Activated CD4-positive, CD25-positive, alpha-beta regulatory T cell treated with anti-CD3 and anti-CD28 coated beads, Interleukin-2, amount 50 U/mL, for 72 hours (primary cell): ENCODE measurements around the gene GRAMD1A.
A peak's percentile ranks its signal among the peaks of the same experiment; 100 is the strongest.
"Not testable (repeated sequence)": the region's sequence is repeated elsewhere in the genome, so short reads cannot be mapped to it uniquely, and the experiment has no call there.

Experiments used
- DNase-seq: peaks from one replicate; pipeline ENCODE4 v3.0.0; 2021

The GRAMD1A gene

DNA sequence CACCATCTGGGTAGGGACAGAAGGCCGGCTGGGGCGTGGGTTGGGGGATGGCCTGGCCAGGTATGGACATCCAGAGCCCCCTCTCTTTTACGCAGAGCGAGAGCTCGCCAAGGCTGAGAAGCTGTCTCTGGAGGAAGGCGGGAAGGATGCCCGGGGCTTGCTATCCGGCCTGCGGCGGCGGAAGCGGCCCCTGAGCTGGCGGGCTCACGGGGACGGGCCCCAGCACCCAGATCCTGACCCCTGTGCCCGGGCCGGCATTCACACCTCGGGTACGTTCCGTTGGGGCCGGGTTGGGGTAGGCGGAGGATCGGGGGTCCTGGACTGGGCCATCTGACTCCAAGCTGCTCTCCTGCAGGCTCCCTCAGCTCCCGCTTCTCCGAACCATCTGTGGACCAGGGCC, 21.5 kb downstream of the GRAMD1A start:
- DNase-seq, result no peak

DNA sequence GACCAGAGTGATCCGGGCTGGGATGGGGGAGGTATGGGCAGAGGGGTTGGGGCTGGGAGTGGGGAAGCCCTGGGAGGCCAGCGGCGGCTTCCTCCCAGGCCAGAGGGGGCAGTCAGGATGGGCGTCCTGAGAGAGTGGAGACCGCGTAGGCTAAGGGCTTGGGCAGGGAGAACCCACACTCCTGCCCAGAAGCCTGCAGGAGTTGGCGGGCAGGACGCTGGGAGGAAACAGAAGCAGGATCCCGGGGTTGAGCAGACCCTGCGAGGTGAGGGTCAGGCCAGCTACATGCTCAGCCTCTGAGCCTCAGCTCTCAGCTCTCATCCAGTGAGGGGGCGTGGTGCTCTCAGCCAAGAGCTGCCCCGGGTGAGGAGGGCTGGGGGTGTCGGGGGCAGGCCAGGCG, 22.3 kb downstream of the GRAMD1A start:
- DNase-seq, result no peak

DNA sequence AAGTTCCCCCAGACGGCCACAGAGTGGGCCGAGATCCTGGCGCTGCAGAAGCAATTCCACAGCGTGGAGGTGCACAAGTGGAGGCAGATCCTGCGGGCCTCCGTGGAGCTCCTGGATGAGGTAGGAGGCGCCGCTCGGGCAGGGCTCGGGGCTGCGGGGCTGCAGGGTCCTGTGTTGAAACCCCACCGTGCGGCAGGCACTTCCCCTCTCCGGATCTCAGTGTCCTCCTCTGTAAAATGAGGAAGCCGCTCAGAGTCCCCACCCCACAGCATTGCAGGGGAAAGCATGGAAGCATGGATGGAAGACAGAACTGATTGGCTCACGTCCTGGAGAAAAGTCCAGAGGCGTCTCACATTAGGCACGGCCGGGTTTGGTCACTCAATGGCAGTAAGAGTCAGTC, 23.3 kb downstream of the GRAMD1A start:
- DNase-seq, result no peak

DNA sequence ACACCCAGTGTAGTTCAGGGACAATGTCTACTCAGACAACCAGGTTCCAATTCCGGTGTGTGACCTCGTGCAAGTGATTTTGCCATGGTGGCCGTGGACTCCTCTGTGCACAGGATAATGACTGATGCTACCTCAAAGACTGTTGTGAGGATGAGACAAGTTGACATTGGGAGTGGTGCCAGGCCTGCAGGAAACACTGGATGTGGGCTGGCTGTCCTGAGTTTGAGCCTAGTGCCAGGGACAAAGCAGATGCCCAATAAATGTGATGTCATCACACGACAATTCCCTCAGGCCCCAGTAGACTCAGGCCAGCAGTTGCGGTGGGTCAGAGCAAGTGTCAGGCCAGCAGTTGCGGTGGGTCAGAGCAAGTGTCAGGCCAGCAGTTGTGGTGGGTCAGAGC, 24.0 kb downstream of the GRAMD1A start:
- no peak for DNase-seq

DNA sequence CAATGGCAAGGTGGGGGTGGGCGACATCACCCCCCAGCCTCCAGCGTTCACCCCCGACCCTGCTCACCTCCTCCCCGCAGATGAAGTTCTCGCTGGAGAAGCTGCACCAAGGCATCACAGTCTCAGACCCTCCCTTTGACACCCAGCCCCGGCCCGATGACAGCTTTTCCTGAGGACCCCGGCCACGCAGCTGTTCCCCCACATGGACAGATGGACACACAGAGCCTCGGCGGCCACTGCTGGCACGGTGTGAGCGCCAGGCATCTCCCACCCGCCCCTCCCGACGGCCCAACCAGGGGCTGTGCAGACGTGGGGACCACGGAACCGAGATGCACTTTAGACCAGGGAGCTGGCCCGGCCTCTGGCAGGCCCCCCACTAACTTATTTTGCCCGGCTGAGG, 25.8 kb downstream of the GRAMD1A start:
- no peak for DNase-seq

DNA sequence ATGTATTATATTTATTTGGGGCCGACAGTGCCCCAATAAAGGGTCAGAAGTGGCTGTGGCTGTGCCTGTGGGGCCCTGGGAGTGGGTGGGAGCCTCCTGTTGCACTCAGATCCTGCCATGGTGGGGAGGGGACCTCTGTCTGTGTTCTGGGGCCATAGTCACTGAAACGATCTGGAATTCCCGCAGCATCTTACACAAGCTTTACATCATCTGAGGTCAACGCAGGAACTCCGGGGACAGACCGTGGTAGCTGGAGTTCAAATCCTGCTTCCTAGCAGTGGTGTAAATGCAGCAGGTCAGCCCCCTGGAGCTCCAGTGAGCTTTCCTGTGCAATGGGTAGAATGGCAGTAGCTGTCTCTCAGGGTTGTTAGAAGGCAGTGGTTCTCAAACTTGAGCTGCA, 26.3 kb downstream of the GRAMD1A start:
- DNase-seq, result no peak

DNA sequence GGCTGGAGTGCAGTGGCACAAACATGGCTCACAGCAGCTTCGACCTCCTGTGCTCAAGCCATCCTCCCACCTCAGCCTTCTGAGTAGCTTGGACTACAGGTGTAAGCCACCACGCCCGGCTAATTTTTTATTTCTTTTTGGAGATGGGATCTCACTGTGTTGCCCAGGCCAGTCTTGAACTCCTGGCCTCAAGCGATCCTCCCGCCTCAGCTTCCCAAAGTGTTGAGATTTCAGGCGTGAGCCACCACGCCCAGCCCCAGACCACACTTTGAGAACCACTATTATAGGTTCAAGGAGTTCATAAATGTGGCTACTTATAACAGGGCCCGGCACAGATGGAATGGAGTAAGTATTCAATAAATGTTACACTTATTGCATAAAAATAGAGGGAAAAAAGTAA, 26.9 kb downstream of the GRAMD1A start:
- no peak for DNase-seq

DNA sequence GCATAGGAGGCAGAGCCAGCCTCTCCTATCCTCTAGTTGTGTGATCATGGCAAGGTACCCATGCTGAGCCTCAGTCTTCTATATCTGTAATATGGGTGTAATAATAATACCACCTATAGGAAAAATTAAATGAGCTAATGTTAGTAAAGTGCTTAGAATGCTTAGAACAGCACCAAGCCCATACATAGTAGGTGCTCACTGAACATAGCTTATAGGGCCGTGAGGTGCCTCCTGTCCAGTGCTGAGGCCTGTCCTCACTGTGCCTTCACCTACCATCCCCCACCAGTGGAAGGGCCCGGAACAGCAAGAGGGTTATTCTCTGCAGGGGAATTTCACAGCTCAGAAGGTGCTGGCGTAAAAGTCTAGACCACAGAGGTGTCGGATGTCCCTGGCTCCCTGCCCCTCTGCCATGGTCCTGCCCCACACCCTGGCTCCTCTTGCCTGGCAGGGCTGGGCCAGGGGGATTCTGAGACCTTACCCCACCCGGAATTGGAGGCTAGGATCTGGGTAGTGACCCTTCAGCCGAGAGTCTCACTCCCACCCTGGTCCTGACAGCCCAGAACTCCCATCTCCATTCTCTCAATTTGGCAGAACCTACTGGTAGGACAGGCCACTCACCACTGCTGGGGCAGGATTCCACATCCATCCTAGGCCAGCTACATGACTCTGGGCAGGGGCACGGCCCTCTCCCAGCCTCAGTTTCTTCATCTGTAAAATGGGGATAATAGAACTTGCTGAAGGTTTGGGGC, 27.9 kb downstream of the GRAMD1A start:
- no peak for DNase-seq

DNA sequence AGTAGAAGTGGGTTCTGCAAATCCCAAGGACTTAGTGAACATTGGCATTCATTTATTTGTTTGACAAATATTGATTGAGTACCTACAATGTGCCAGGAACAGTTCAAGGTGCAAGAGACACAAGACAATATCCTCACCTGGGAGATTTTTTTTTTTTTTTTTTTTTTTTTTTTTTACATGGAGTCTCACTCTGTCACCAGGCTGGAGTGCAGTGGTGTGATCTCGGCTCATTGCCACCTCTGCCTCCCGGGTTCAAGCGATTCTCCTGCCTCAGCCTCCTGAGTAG, 28.4 kb downstream of the GRAMD1A start:
- not testable (repeated sequence) for DNase-seq

DNA sequence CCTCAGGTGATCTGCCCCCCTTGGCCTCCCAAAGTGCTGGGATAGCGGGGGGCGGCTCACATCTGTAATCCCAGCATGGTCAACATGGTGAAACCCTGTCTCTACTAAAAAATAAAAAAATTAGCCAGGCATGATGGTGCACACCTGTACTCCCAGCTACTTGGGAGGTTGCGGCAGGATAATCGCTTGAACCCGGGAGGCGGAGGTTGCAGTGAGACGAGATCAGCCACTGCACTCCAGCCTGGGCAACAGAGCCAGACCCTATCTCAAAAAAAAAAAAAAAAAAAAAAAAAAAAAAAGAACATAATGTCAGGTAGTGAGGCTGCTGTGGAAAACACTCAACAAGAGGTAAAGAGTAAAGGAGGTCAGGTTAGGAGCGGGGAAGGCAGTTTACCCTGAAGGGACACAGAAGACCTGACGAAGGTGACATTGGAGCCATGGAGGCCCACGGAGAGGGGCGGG, 29.2 kb downstream of the GRAMD1A start:
- not testable (repeated sequence) for DNase-seq

DNA sequence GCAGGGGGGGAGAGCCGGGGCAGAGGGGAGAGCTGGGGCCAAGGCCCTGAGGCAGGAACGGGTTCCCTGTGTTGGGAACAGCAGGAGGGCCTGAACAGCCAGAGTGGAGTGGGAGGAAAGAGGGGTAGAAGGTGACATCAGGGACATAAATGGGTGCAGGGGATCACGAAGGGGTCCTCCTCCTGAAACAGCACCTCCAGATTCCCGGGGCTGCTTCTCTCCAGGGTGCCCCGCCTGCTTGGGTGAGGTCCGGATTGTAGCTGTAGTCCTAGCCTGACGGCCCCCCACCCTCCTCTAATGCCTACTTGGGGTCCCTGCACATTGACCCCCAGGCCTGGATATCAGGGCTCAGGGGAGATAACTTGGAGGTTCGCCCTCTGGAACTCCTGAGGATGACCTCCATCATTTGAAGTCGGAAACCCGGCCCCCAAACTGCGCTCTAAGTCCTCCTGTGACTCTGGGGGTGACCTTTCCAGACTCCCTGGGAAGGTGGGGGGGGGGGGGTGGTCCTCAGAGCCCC, 29.7 kb downstream of the GRAMD1A start:
- DNase-seq, result no peak

DNA sequence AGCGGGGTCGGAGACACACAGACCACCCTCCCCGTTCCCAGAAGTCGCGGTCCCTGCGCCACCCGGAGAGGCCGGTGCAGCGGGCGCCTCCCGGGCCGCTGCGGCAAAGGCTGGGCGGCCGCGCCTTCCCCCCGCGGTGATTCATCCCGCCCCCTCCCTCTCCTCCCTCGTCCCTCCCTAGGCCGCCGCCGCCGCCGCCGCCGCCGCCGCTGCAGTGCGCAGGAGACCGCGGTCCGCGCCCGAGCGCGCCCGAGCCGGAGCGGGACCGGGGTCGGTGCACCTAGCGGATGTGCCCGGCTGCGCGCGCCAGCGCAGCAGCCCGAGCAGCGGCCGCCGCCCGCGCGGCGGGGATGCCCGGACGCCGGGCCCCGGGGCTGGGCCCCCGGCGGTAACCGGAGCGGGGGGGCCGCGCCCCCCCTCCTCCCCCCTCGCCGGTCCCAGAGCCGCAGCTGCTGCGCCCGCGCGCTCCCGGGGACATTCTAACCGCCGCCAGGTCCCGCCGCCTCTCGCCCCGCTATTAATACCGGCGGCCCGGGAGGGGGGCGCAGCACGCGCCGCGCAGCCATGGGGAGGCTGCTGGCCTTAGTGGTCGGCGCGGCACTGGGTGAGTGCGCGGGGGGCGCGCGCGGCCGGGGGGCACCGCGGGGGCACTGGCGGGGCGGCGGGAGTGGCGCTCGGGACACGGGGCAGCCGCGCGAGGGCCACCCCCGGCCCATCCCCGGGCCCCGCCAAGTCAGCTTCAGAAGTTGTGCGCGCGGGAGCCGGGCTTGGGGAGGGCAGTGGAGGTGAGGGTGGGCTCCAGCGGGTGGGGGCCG, 30.3 kb downstream of the GRAMD1A start, which contains the start of gene SCN1B:
SCN1B (plus strand) TSS at position 214 of the 815 bp plus-strand sequence; CDS start at position 565, 351 bp downstream.
- peak; percentile 65 for DNase-seq

DNA sequence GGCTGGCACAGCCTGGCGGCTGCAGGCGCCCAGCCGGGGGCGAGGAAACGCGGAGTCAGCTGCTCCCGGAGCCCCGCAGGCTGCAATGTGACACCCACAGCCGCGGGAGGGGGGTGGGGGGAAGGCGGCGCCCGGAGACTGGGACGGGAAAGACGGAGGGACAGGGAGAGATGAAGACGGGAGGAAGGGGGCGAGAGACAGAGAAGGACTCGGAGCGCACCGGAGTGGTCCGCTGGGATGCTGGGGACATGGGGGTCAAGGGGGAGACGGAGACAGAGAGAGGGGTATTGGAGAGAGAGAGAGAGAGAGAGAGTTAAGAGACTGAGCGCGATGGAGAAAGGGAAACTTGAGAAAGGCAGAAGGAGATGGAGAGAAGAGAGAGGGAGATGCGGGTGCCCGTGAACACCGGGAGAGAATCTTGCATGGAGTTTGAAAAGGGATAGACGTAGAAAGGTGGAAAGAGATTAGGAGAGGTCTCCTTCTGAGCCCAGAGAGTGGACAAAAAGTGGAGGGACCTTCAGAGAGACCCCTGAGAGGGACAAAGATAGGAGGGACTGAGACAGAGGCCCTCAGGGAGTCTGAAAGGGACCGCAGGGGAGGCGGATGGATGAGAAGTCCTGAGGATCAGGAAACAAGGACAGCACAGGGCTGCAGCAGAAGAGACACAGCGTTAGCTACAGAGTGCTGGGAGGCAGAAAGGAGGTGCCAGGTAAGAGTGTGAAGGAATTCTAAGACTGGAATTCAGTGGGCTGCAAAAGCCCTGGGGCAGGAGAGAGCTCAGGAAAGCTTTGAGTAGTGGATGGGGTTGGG, 31.2 kb downstream of the GRAMD1A start:
- DNase-seq, result no peak

DNA sequence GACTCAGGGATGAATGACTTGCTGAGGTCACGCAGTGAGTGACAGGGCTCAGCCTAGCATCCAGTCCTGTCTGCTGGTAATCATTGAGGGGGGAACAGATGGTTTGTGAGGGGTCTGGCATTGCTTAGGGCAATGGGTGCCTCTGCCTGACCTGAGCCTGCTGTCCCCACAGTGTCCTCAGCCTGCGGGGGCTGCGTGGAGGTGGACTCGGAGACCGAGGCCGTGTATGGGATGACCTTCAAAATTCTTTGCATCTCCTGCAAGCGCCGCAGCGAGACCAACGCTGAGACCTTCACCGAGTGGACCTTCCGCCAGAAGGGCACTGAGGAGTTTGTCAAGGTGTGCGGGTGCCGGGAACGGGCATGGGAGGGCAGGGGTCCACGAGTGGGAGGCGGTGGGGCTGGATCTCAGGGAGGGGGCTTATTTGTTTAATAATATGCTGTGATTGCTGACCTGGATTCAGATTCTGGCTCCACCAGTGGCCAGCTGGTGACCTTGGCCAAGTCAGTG, 32.3 kb downstream of the GRAMD1A start:
- no peak for DNase-seq

DNA sequence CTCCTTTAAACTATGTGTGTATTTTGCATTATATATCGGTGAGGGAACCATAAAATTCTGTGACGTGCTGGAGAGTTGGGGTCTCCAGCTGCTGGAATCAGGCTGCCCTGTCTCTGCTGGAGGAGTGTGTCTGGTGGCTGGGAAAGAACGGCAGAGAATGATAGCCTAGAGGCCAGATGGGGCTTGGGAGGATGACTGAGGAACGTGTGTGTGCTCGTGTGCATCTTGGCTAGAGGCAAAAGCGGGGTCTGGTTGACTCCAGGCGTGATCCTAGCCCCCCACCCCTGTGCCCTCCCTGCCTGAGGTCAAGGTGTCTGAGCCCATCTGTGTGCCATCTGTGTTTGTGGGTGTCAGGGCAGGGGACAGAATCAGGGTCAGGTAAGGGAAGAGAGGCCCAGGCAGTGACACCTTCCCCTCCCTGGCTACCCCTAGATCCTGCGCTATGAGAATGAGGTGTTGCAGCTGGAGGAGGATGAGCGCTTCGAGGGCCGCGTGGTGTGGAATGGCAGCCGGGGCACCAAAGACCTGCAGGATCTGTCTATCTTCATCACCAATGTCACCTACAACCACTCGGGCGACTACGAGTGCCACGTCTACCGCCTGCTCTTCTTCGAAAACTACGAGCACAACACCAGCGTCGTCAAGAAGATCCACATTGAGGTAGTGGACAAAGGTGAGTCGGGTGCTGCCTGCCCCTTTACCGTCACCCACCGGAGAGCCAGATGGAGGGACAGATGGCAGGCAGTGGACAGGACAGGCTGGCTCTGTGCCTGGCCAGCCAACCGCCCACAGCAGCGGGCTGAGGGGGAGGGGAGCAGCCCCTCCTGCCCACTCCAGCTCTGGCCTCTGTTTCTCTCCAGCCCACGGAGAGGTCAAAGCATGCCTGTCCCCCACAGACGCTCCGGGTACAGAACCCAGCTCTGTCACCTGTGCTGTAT, 33.2 kb downstream of the GRAMD1A start:
- no peak for DNase-seq

DNA sequence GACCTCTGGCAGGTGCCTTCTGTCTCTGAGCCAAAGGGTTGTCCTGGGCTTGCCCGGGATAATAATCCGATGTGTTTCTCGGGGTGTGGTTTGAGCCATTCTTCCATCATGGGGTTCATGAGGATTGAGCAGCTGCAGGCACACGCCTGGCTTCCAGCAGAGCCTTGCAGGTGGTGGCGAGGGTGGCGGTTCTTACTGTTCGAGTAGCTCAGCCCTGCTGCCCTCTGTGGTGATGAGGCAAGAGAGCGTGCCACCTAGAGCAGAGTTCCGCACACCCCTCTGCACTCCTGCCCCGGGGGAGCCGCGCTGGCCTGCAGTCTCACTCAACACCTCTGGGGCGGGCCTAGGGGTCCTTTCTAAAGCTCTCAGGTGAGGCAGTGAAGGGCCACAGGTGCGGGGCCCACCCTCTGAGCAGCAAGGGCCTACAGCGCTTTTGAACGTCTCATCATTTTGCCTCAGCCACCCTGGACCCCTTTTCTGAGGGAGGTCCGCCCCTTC, 33.9 kb downstream of the GRAMD1A start:
- DNase-seq, result no peak

DNA sequence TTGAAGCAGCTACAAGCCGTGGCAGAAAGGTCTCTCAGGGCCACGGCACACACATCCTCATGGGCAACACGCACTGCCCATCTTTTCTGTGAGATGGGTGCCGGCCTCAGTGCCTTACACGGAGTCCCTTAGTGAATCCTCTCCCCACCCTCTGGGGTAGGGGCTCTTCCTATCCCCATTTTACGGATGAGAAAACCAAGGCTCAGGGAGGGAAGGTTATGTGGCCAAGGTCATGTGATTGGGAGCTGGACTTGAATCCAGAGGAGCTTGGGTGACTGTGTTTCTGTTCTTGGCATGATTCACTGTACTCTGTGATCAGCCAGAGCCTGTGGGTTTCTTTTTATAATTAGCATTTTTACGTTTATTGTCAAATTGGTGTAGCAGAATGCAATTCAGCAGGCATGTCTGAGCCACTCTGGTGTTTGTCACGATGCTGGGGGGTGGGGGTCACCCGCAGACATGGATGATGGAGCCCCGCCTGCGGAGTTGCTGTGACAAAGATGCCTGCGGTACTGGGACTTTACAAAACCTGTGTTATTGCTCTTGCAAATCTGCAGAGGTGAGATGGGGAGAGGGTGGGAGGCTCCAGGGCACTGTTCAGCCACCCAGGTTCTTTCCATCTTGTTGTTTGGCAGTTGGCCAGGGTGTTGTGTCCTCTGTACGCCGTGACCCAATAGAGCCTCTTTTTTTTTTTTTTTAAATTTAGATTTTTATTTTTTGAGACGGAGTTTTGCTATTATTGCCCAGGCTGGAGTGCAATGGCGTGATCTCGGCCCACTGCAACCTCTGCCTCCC, 34.7 kb downstream of the GRAMD1A start:
- DNase-seq, result no peak

DNA sequence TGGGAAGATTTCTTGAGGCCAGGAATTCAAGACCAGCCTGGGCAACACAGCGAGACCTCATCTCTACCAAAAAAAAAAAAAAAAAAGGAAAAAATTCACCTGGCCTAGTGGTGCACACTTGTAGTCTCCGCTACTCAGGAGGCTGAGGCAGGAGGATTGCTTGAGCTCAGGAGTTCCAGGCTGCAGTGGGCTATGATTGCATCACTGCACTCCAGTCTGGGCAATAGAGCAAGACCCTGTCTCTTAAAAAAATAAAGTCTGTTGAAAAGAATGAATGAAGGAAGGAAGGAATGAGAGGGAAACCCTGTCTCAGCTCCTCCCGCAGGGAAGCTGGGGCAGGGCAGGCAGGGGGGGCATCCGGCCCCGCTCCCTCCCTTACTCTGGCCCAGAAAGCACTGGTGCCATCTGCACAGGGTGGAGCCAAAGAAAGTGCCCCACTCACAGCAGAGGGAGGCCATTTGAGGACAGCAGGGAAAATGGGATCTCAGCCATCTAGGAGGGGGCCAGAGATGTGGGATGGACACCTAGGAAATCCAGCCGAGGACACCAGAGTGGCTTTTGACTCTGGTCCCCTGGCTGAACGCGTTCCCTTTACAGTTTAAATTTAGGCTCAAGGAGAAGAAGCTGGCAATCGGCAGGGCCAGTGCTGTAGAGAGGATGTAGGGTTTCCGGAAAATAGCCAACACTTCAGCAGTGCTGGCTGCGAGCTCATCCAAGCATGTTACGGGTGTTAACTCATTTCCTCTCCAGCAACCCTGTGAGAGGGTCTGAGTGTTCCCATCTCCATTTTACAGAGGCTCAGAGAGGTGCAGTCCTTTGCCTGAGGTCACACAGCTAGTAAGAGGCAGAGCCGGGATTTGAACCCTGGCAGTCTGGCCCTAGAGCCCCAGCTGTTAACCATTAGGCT, 37.8 kb downstream of the GRAMD1A start:
- DNase-seq, result no peak

DNA sequence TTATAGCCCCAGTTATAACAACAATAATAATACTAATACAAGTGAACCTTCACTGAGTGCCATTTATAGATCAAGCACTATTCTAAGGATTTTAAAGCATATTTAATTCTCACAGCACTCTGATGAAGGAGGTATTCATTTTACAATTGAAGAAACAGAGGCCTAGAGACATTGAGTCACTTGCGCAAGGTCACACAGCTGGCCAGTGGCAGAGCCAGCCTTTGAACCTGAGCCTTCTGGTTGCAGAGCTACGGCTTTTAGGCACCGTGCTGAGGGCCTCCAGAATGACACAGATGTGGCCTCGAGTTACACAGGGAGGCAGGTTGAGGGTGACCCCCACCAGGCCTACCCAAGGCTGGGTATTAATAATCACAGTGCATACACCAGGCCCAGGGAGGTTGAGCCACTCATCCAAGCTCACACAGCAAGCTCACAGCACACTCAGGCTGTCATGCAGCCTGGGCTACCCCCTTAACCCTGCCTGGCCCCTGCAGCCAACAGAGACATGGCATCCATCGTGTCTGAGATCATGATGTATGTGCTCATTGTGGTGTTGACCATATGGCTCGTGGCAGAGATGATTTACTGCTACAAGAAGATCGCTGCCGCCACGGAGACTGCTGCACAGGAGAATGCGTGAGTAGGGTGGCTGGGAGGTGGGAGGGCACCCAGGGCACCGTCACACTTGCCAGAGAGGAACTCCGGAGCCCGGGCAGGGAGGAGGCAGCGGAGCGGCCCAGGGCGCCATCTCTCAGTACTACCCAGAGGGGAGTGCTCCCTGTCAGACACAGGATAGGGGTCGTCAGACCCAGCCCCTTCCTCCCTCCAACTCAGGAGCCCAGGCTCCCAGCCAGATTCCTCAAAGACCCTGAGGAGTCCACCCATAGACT, 38.7 kb downstream of the GRAMD1A start:
- no peak for DNase-seq
